ENCODE results near the gene DDX31.
"Not testable (repeated sequence)": the region's sequence is repeated elsewhere in the genome, so short reads cannot be mapped to it uniquely, and the experiment has no call there.

DDX31 gene

GRCh38 chr9:132669698-132670456 is at the start of gene DDX31:
Gene DDX31, minus strand, starts transcription at chr9:132669983. Its CDS starts 49 bp downstream, at chr9:132669934.
- Histone ChIP-seq H3K36me3 (replicated peaks) (peaks cover 29% of the 10 kb centered on the region), H3K9me3 (no peaks in the 10 kb centered on the region), H3K4me3 (peak within 1 kb of the TSS; percentile 68), H3K4me1 (peaks cover 19% of the 10 kb centered on the region), H3K27me3 (ENCODE audit: low read depth) (no peaks in the 10 kb centered on the region)
- in situ Hi-C loops (cut with MboI; ENCODE audit: low sequenced_read_pairs), result no loop called here
- DNase-seq (ENCODE audit: low spot score in 2 of 2), result peak; percentile 47 to 87

- H3K4me1 ChIP-seq; in situ Hi-C loops (cut with MboI; ENCODE audit: low sequenced_read_pairs); DNase-seq (ENCODE audit: low spot score in 2 of 2); H3K4me3 ChIP-seq; H3K36me3 ChIP-seq (replicated peaks); H3K27me3 ChIP-seq (ENCODE audit: low read depth); H3K9me3 ChIP-seq: not testable (repeated sequence)
Measured at GRCh38 chr9:132718381-132718928, 48.7 kb upstream of the DDX31 start.

GRCh38 chr9:132717326-132717945 is 47.7 kb upstream of the DDX31 start:
- Histone ChIP-seq H3K36me3 (replicated peaks) (no peaks in the 10 kb centered on the region), H3K27me3 (ENCODE audit: low read depth) (peaks cover 7% of the 10 kb centered on the region; the same call in 1 of the 2 replicates), H3K4me3 (no peak overlapping the region), H3K4me1 (no peaks in the 10 kb centered on the region), H3K9me3 (no peaks in the 10 kb centered on the region)
- in situ Hi-C loops (cut with MboI; ENCODE audit: low sequenced_read_pairs), result no loop called here
- DNase-seq (ENCODE audit: low spot score in 2 of 2), result no peak

GRCh38 chr9:132716007-132716406 is 46.2 kb upstream of the DDX31 start:
- Histone ChIP-seq H3K27me3 (ENCODE audit: low read depth) (peaks cover 7% of the 10 kb centered on the region; the same call in 1 of the 2 replicates), H3K9me3 (no peaks in the 10 kb centered on the region), H3K4me1 (no peaks in the 10 kb centered on the region), H3K4me3 (no peak overlapping the region), H3K36me3 (replicated peaks) (no peaks in the 10 kb centered on the region)
- in situ Hi-C loops (cut with MboI; ENCODE audit: low sequenced_read_pairs), result no loop called here
- DNase-seq (ENCODE audit: low spot score in 2 of 2), result no peak

GRCh38 chr9:132712753-132713152 is 43.0 kb upstream of the DDX31 start:
- Histone ChIP-seq H3K27me3 (ENCODE audit: low read depth) (peaks cover 3% of the 10 kb centered on the region), H3K9me3 (no peaks in the 10 kb centered on the region), H3K36me3 (replicated peaks) (no peaks in the 10 kb centered on the region), H3K4me1 (no peaks in the 10 kb centered on the region), H3K4me3 (no peak overlapping the region)
- in situ Hi-C loops (cut with MboI; ENCODE audit: low sequenced_read_pairs), result no loop called here
- no peak for DNase-seq (ENCODE audit: low spot score in 2 of 2)

- Histone ChIP-seq H3K27me3 (ENCODE audit: low read depth) (no peaks in the 10 kb centered on the region; the same call in 1 of the 2 replicates), H3K36me3 (replicated peaks) (no peaks in the 10 kb centered on the region), H3K9me3 (no peaks in the 10 kb centered on the region), H3K4me1 (no peaks in the 10 kb centered on the region), H3K4me3 (no peak overlapping the region)
- in situ Hi-C loops (cut with MboI; ENCODE audit: low sequenced_read_pairs), result no loop called here
- DNase-seq (ENCODE audit: low spot score in 2 of 2), result no peak
Measured at GRCh38 chr9:132711846-132712245, 42.1 kb upstream of the DDX31 start.

- DNase-seq (ENCODE audit: low spot score in 2 of 2); H3K4me3 ChIP-seq; in situ Hi-C loops (cut with MboI; ENCODE audit: low sequenced_read_pairs); H3K9me3 ChIP-seq; H3K27me3 ChIP-seq (ENCODE audit: low read depth); H3K36me3 ChIP-seq (replicated peaks); H3K4me1 ChIP-seq: not testable (repeated sequence)
Measured at GRCh38 chr9:132711152-132711551, 41.4 kb upstream of the DDX31 start.

- Histone ChIP-seq H3K4me3 (no peak overlapping the region), H3K36me3 (replicated peaks) (no peaks in the 10 kb centered on the region), H3K4me1 (no peaks in the 10 kb centered on the region), H3K9me3 (no peaks in the 10 kb centered on the region), H3K27me3 (ENCODE audit: low read depth) (no peaks in the 10 kb centered on the region; the same call in 1 of the 2 replicates)
- in situ Hi-C loops (cut with MboI; ENCODE audit: low sequenced_read_pairs), result no loop called here
- peak in 1 of 2 experiments; percentile 16 for DNase-seq (ENCODE audit: low spot score in 2 of 2)
Measured at GRCh38 chr9:132710333-132710732, 40.5 kb upstream of the DDX31 start.

- Histone ChIP-seq H3K4me1 (no peaks in the 10 kb centered on the region), H3K36me3 (replicated peaks) (no peaks in the 10 kb centered on the region), H3K27me3 (ENCODE audit: low read depth) (no peaks in the 10 kb centered on the region; the same call in 1 of the 2 replicates), H3K4me3 (no peak overlapping the region), H3K9me3 (no peaks in the 10 kb centered on the region)
- no peak for DNase-seq (ENCODE audit: low spot score in 2 of 2)
- in situ Hi-C loops (cut with MboI; ENCODE audit: low sequenced_read_pairs), result no loop called here
Measured at GRCh38 chr9:132708769-132709430, 39.1 kb upstream of the DDX31 start.

GRCh38 chr9:132708239-132708638 is 38.5 kb upstream of the DDX31 start:
- H3K36me3 ChIP-seq (replicated peaks), result no peaks in the 10 kb centered on the region
- in situ Hi-C loops (cut with MboI; ENCODE audit: low sequenced_read_pairs), result no loop called here
- H3K9me3 ChIP-seq, result no peaks in the 10 kb centered on the region
- no peaks in the 10 kb centered on the region; the same call in 1 of the 2 replicates for H3K27me3 ChIP-seq (ENCODE audit: low read depth)
- no peaks in the 10 kb centered on the region for H3K4me1 ChIP-seq
- no peak for DNase-seq (ENCODE audit: low spot score in 2 of 2)
- H3K4me3 ChIP-seq, result no peak overlapping the region

- Histone ChIP-seq H3K4me3 (no peak overlapping the region), H3K4me1 (no peaks in the 10 kb centered on the region), H3K27me3 (ENCODE audit: low read depth) (no peaks in the 10 kb centered on the region), H3K9me3 (peaks cover 7% of the 10 kb centered on the region), H3K36me3 (replicated peaks) (no peaks in the 10 kb centered on the region)
- no peak for DNase-seq (ENCODE audit: low spot score in 2 of 2)
- in situ Hi-C loops (cut with MboI; ENCODE audit: low sequenced_read_pairs), result no loop called here
Measured at GRCh38 chr9:132703336-132703735, 33.6 kb upstream of the DDX31 start.

- no peak for DNase-seq (ENCODE audit: low spot score in 2 of 2)
- H3K9me3 ChIP-seq, result peaks cover 7% of the 10 kb centered on the region
- in situ Hi-C loops (cut with MboI; ENCODE audit: low sequenced_read_pairs), result no loop called here
Measured at GRCh38 chr9:132702254-132702653, 32.5 kb upstream of the DDX31 start.

GRCh38 chr9:132699956-132700355 is 30.2 kb upstream of the DDX31 start:
- H3K9me3 ChIP-seq, result peaks cover 7% of the 10 kb centered on the region

More at GRCh38 chr9:132702254-132702653, 32.5 kb upstream of the DDX31 start:
- H3K4me1 ChIP-seq, result no peaks in the 10 kb centered on the region
- H3K4me3 ChIP-seq, result no peak overlapping the region
- H3K36me3 ChIP-seq (replicated peaks), result no peaks in the 10 kb centered on the region
- no peaks in the 10 kb centered on the region for H3K27me3 ChIP-seq (ENCODE audit: low read depth)

GRCh38 chr9:132698989-132699388 is 29.2 kb upstream of the DDX31 start:
- Histone ChIP-seq H3K4me3 (no peak overlapping the region), H3K9me3 (peaks cover 7% of the 10 kb centered on the region), H3K4me1 (no peaks in the 10 kb centered on the region), H3K27me3 (ENCODE audit: low read depth) (no peaks in the 10 kb centered on the region), H3K36me3 (replicated peaks) (no peaks in the 10 kb centered on the region)
- in situ Hi-C loops (cut with MboI; ENCODE audit: low sequenced_read_pairs), result no loop called here
- DNase-seq (ENCODE audit: low spot score in 2 of 2), result no peak

More at GRCh38 chr9:132699956-132700355, 30.2 kb upstream of the DDX31 start:
- in situ Hi-C loops (cut with MboI; ENCODE audit: low sequenced_read_pairs), result no loop called here
- H3K4me3 ChIP-seq, result no peak overlapping the region
- H3K36me3 ChIP-seq (replicated peaks), result no peaks in the 10 kb centered on the region
- no peaks in the 10 kb centered on the region for H3K4me1 ChIP-seq
- no peak for DNase-seq (ENCODE audit: low spot score in 2 of 2)
- no peaks in the 10 kb centered on the region for H3K27me3 ChIP-seq (ENCODE audit: low read depth)

Measured in HAP-1 (cell line).